HepG2 (cell line): ENCODE measurements around the gene WNT3A.

Source experiments
- EP300 ChIP-seq, 3 experiments: sonication (generic) in 1 of 3; formaldehyde crosslinking in 1 of 3; IDR thresholded peaks; 2 replicates each; pipeline versions ENCODE4 v1.5.1 to v1.6.1; 2011 to 2020; ENCODE audit warnings: low read depth in 2 of 3, low read length in 2 of 3, borderline replicate concordance in 1 of 3, improper control_type of control experiment in 1 of 3, mild to moderate bottlenecking in 1 of 3, missing genetic modification reagents in 1 of 3, moderate library complexity in 1 of 3
- FOXA1 ChIP-seq, 2 experiments: fragments of 450-650 bp in 1 of 2; sonication (generic) in 1 of 2; formaldehyde crosslinking in 1 of 2; IDR thresholded peaks; 2 replicates each; pipeline versions ENCODE4 v1.4.0 to v1.6.1; 2016 to 2020; ENCODE audit warnings: missing genetic modification reagents in 1 of 2
- MAFK ChIP-seq, 2 experiments: IDR thresholded peaks in 1 of 2; conservative IDR thresholded peaks in 1 of 2; 2 replicates each; pipeline ENCODE4 v1.6.1; 2011; ENCODE audit warnings: improper control_type of control experiment in 2 of 2, low read length in 2 of 2
- MXI1 ChIP-seq: IDR thresholded peaks from 3 replicates; pipeline ENCODE4 v1.6.1; 2012; ENCODE audit warnings: low read depth, low read length, inconsistent platforms, borderline replicate concordance
- RAD21 ChIP-seq: fragments of 450-650 bp; formaldehyde crosslinking; IDR thresholded peaks from 2 replicates; pipeline ENCODE4 v1.5.0; 2020; ENCODE audit warnings: mild to moderate bottlenecking
- STAT5B ChIP-seq: sonication (generic); formaldehyde crosslinking; IDR thresholded peaks from 2 replicates; pipeline ENCODE4 v1.4.0; 2020; ENCODE audit warnings: missing genetic modification reagents
- ZNF253 ChIP-seq: sonication (generic); formaldehyde crosslinking; IDR thresholded peaks from 2 replicates; pipeline ENCODE4 v1.8.0; 2022; ENCODE audit warnings: mild to moderate bottlenecking, missing genetic modification reagents, borderline replicate concordance
- ZNF274 ChIP-seq: sonication (generic); formaldehyde crosslinking; IDR thresholded peaks from 2 replicates; pipeline ENCODE4 v1.5.1; 2020; ENCODE audit warnings: mild to moderate bottlenecking, missing genetic modification reagents
- ZNF282 ChIP-seq: fragments of 450-650 bp; IDR thresholded peaks from 2 replicates; pipeline ENCODE4 v1.6.1; 2018; ENCODE audit not compliant: partially characterized antibody
- ZNF619 ChIP-seq: sonication (generic); formaldehyde crosslinking; IDR thresholded peaks from 2 replicates; pipeline ENCODE4 v1.4.0; 2020; ENCODE audit warnings: mild to moderate bottlenecking, missing genetic modification reagents
- ZNF841 ChIP-seq: sonication (generic); formaldehyde crosslinking; IDR thresholded peaks from 2 replicates; pipeline ENCODE4 v1.8.1; 2023; ENCODE audit warnings: missing genetic modification reagents, borderline replicate concordance
- TF ChIP-seq, protein P1 (sequence below): sonication (generic); formaldehyde crosslinking; IDR thresholded peaks from 2 replicates; pipeline ENCODE4 v1.5.1; 2020; ENCODE audit warnings: missing genetic modification reagents, mild to moderate bottlenecking, borderline replicate concordance
- TF ChIP-seq, protein P2 (sequence below): sonication (generic); formaldehyde crosslinking; IDR thresholded peaks from 2 replicates; pipeline ENCODE4 v1.5.0; 2020; ENCODE audit warnings: mild to moderate bottlenecking, missing genetic modification reagents, moderate library complexity

DNA sequence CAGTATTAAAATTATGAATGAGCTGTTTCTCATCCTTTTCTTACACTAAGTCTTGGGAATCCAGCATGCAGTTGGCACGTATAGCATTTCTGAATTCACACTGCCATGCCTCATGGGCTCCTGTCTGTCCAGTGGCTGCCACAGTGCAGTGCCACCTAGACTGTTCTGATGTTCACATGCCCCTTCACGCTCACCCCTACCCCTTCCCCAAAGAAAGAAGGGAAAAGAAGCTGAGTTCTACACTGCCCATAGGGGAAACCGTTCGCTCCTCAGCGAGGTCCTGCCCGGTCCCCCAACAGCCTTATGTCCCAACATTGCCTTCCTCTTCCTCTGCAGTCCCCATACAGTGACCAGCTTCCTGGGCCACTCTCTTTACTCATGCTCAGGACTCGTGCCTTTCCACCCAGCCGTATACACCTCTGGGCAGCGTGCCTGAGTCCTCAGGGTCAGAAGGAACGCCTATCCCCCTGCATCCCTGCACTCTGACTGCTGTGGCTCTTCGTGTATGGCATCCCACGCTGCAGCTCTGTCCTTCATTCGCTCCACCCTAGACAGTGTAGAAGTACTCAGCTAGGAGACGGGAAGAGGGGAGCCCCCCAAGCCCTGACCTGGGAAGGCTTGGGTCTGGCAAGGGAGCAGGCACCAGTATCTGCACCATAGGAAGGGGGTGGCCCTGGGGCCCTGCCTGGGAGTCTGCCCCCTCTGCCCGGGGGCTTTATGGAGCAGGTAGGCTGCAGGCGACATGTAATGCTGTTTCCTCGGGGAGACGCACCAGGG, 51.6 kb downstream of the WNT3A start:
- TF ChIP-seq ZNF841 (no peak), MXI1 (no peak), ZNF619 (CRISPR knock-in tag) (no peak), EP300 (IDR thresholded peaks at IDR 0.05; ENCODE audit: low read depth in 2 of 2, low read length in 2 of 2) (no peak), EP300 (CRISPR knock-in tag; IDR thresholded peaks at IDR 0.05; ENCODE audit: borderline replicate concordance) (no peak), ZNF253 (CRISPR knock-in tag) (no peak), ZNF282 (no peak), RAD21 (no peak), FOXA1 (IDR thresholded peaks at IDR 0.05) (no peak), FOXA1 (CRISPR knock-in tag; IDR thresholded peaks at IDR 0.05) (no peak), ZNF274 (CRISPR knock-in tag) (no peak), MAFK (conservative IDR thresholded peaks at IDR 0.05 in 1 of 2, IDR thresholded peaks at IDR 0.05 in 1 of 2; ENCODE audit: low read length in 2 of 2) (no peak), STAT5B (CRISPR knock-in tag) (no peak)
- TF ChIP-seq, protein P1, sequence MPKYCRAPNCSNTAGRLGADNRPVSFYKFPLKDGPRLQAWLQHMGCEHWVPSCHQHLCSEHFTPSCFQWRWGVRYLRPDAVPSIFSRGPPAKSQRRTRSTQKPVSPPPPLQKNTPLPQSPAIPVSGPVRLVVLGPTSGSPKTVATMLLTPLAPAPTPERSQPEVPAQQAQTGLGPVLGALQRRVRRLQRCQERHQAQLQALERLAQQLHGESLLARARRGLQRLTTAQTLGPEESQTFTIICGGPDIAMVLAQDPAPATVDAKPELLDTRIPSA (CRISPR knock-in tag) = no peak
- TF ChIP-seq, protein P2, sequence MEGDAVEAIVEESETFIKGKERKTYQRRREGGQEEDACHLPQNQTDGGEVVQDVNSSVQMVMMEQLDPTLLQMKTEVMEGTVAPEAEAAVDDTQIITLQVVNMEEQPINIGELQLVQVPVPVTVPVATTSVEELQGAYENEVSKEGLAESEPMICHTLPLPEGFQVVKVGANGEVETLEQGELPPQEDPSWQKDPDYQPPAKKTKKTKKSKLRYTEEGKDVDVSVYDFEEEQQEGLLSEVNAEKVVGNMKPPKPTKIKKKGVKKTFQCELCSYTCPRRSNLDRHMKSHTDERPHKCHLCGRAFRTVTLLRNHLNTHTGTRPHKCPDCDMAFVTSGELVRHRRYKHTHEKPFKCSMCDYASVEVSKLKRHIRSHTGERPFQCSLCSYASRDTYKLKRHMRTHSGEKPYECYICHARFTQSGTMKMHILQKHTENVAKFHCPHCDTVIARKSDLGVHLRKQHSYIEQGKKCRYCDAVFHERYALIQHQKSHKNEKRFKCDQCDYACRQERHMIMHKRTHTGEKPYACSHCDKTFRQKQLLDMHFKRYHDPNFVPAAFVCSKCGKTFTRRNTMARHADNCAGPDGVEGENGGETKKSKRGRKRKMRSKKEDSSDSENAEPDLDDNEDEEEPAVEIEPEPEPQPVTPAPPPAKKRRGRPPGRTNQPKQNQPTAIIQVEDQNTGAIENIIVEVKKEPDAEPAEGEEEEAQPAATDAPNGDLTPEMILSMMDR (CRISPR knock-in tag) = no peak
